Large intestine (tissue), 3 donors: ENCODE data around the gene HEBP1. TPM values are rescaled to one million over a fixed set of nuclear protein-coding genes. Genes with fewer than 3 reads are reported as not detected.

Experiments
- DNase-seq, 2 donors: peaks; one replicate each; pipeline versions ENCODE4 v3.0.0 to v3.0.0-alpha.2; 2013
- H3K27ac ChIP-seq: one replicate; pipeline ENCODE4 v1.5.1; 2013; ENCODE audit warnings: low read length
- H3K27me3 ChIP-seq: 2 replicates; pipeline ENCODE4 v1.6.1; 2013; ENCODE audit warnings: low read length; ENCODE audit not compliant: control insufficient read depth, insufficient read depth
- H3K36me3 ChIP-seq: 2 replicates; pipeline ENCODE4 v1.6.1; 2013; ENCODE audit warnings: low read length; ENCODE audit not compliant: control insufficient read depth, insufficient read depth
- H3K4me1 ChIP-seq: one replicate; pipeline ENCODE4 v1.6.1; 2013; ENCODE audit warnings: low read length; ENCODE audit not compliant: control insufficient read depth, insufficient read depth
- H3K4me3 ChIP-seq: one replicate; pipeline ENCODE4 v1.5.1; 2013; ENCODE audit warnings: low read length
- H3K9me3 ChIP-seq: one replicate; pipeline ENCODE4 v1.6.1; 2013; ENCODE audit warnings: mild to moderate bottlenecking, low read depth, low read length, moderate library complexity; ENCODE audit not compliant: control insufficient read depth
- WGBS: methylation state at CpG from one replicate; pipeline ENCODE4 v1.1.5; 2013; ENCODE audit warnings: low lambda C conversion rate; ENCODE audit not compliant: insufficient coverage; 5-methylcytosine and 5-hydroxymethylcytosine counted together
- polyA plus RNA-seq: library from polyadenylated mRNA; unstranded; fragments of 120-200 nt; gene quantifications from one replicate; pipeline ENCODE4 v1.2.1, GENCODE V29; 2013

Gene HEBP1
- polyA plus RNA-seq, 1 donor, result 237 TPM

- Histone ChIP-seq H3K9me3 (no peaks in the 10 kb centered on the region), H3K36me3 (peaks cover 17% of the 10 kb centered on the region), H3K27ac (no peak overlapping the region), H3K27me3 (no peaks in the 10 kb centered on the region), H3K4me1 (peaks cover 46% of the 10 kb centered on the region), H3K4me3 (no peak overlapping the region)
- 93% methylated on average over 3 of the region's 4 CpGs for WGBS
- no peak for DNase-seq
Observed at GRCh38 chr12:12993367-12993766, 6.7 kb downstream of the HEBP1 start.

- H3K27me3 ChIP-seq, result no peaks in the 10 kb centered on the region
- H3K4me3 ChIP-seq, result no peak overlapping the region
- peak overlapping the region; percentile 55 for H3K27ac ChIP-seq
- no peaks in the 10 kb centered on the region for H3K9me3 ChIP-seq
- H3K36me3 ChIP-seq, result peaks cover 22% of the 10 kb centered on the region
- DNase-seq, result peak; percentile 37 to 50
- H3K4me1 ChIP-seq, result peaks cover 45% of the 10 kb centered on the region
- WGBS, result 61% methylated on average over 3 of the region's 8 CpGs
Observed at GRCh38 chr12:12992418-12993130, 7.5 kb downstream of the HEBP1 start.

GRCh38 chr12:12990700-12991468 is 9.2 kb downstream of the HEBP1 start:
- no peaks in the 10 kb centered on the region for H3K9me3 ChIP-seq
- DNase-seq, result peak in 1 of 2 donors; percentile 51

GRCh38 chr12:12987421-12987820 is 12.6 kb downstream of the HEBP1 start:
- Histone ChIP-seq H3K36me3 (peaks cover 47% of the 10 kb centered on the region), H3K9me3 (no peaks in the 10 kb centered on the region), H3K27ac (no peak overlapping the region), H3K4me3 (no peak overlapping the region), H3K27me3 (no peaks in the 10 kb centered on the region), H3K4me1 (peaks cover 23% of the 10 kb centered on the region)
- DNase-seq, result no peak
- no CpG with 5 or more reads among the region's 5 CpGs for WGBS

More at GRCh38 chr12:12990700-12991468, 9.2 kb downstream of the HEBP1 start:
- Histone ChIP-seq H3K27me3 (no peaks in the 10 kb centered on the region), H3K27ac (peak overlapping the region; percentile 49), H3K36me3 (peaks cover 36% of the 10 kb centered on the region), H3K4me3 (no peak overlapping the region), H3K4me1 (peaks cover 34% of the 10 kb centered on the region)
- 50% methylated on average over 2 of the region's 7 CpGs for WGBS

GRCh38 chr12:12986775-12987331 is 13.2 kb downstream of the HEBP1 start:
- peaks cover 52% of the 10 kb centered on the region for H3K36me3 ChIP-seq

GRCh38 chr12:12985817-12986408 is 14.2 kb downstream of the HEBP1 start:
- peaks cover 8% of the 10 kb centered on the region for H3K4me1 ChIP-seq
- no CpG with 5 or more reads among the region's 4 CpGs for WGBS
- H3K27me3 ChIP-seq, result no peaks in the 10 kb centered on the region
- no peaks in the 10 kb centered on the region for H3K9me3 ChIP-seq
- DNase-seq, result peak in 1 of 2 donors; percentile 35
- no peak overlapping the region for H3K4me3 ChIP-seq
- H3K36me3 ChIP-seq, result peaks cover 62% of the 10 kb centered on the region
- no peak overlapping the region for H3K27ac ChIP-seq

More at GRCh38 chr12:12986775-12987331, 13.2 kb downstream of the HEBP1 start:
- no peaks in the 10 kb centered on the region for H3K27me3 ChIP-seq
- no peaks in the 10 kb centered on the region for H3K9me3 ChIP-seq
- H3K4me1 ChIP-seq, result peaks cover 17% of the 10 kb centered on the region
- no peak overlapping the region for H3K27ac ChIP-seq
- H3K4me3 ChIP-seq, result no peak overlapping the region
- no peak for DNase-seq
- no CpG with 5 or more reads among the region's 10 CpGs for WGBS

GRCh38 chr12:12984149-12984548 is 15.9 kb downstream of the HEBP1 start:
- H3K36me3 ChIP-seq, result peaks cover 77% of the 10 kb centered on the region
- 22% methylated on average over 3 of the region's 5 CpGs for WGBS
- no peak overlapping the region for H3K4me3 ChIP-seq
- H3K4me1 ChIP-seq, result peaks cover 4% of the 10 kb centered on the region
- no peak overlapping the region for H3K27ac ChIP-seq
- H3K27me3 ChIP-seq, result no peaks in the 10 kb centered on the region
- H3K9me3 ChIP-seq, result no peaks in the 10 kb centered on the region
- peak in 1 of 2 donors; percentile 64 for DNase-seq

GRCh38 chr12:12983420-12984035 is 16.5 kb downstream of the HEBP1 start:
- Histone ChIP-seq H3K27ac (no peak overlapping the region), H3K4me1 (peaks cover 4% of the 10 kb centered on the region), H3K36me3 (peaks cover 77% of the 10 kb centered on the region), H3K27me3 (no peaks in the 10 kb centered on the region), H3K9me3 (no peaks in the 10 kb centered on the region), H3K4me3 (no peak overlapping the region)
- WGBS, result 36% methylated on average over 2 of the region's 9 CpGs
- peak in 1 of 2 donors; percentile 63 for DNase-seq

- no peak for DNase-seq
- Histone ChIP-seq H3K9me3 (no peaks in the 10 kb centered on the region), H3K27ac (no peak overlapping the region), H3K27me3 (no peaks in the 10 kb centered on the region), H3K4me1 (peaks cover 4% of the 10 kb centered on the region), H3K36me3 (peaks cover 76% of the 10 kb centered on the region), H3K4me3 (no peak overlapping the region)
- 100% methylated on average over 1 of the region's 2 CpGs for WGBS
Observed at GRCh38 chr12:12982331-12982730, 17.7 kb downstream of the HEBP1 start.
